GM12892 (cell line): ENCODE results near the gene PHLPP1.

Experiments used
- POLR2A ChIP-seq: IDR thresholded peaks from 2 replicates; pipeline ENCODE4 v1.6.1; 2011; ENCODE audit warnings: low read depth, low read length, control low read depth
- POLR2AphosphoS5 ChIP-seq: IDR thresholded peaks from 2 replicates; pipeline ENCODE4 v1.6.1; 2011; ENCODE audit warnings: low read depth, low read length, control low read depth
- TAF1 ChIP-seq: IDR thresholded peaks from 2 replicates; pipeline ENCODE4 v1.6.1; 2011; ENCODE audit warnings: low read depth, mild to moderate bottlenecking, control low read depth, low read length, borderline replicate concordance

GRCh38 chr18:63002305-63002704 is 287.0 kb downstream of the PHLPP1 start:
- TF ChIP-seq POLR2AphosphoS5 (no peak), POLR2A (no peak), TAF1 (no peak)
